Measurements from ENCODE around the gene SFRP4.

SFRP4 gene

DNA sequence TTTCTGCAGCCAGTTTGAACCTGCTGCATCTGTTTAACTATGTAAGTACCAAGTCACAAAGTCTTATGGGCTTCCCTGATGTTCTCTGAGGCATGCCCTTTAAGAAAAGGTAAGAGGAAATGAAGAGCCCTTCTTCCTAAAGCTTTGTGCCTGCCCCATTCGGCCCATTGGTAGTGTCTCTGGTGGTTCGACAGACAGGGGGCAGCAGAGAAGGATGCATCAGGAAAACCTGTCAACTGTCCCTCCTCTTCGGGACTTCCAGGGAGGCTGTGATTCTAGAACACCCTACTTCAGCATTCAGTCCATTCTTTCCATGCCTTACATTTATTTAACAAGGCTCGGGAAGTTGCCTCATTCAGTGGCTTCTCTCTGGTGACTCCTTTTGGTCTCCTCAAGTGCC is 1.9 kb upstream of the SFRP4 start:
- DNase-seq (ENCODE audit: low read depth): no peak
- TF ChIP-seq, protein P1, sequence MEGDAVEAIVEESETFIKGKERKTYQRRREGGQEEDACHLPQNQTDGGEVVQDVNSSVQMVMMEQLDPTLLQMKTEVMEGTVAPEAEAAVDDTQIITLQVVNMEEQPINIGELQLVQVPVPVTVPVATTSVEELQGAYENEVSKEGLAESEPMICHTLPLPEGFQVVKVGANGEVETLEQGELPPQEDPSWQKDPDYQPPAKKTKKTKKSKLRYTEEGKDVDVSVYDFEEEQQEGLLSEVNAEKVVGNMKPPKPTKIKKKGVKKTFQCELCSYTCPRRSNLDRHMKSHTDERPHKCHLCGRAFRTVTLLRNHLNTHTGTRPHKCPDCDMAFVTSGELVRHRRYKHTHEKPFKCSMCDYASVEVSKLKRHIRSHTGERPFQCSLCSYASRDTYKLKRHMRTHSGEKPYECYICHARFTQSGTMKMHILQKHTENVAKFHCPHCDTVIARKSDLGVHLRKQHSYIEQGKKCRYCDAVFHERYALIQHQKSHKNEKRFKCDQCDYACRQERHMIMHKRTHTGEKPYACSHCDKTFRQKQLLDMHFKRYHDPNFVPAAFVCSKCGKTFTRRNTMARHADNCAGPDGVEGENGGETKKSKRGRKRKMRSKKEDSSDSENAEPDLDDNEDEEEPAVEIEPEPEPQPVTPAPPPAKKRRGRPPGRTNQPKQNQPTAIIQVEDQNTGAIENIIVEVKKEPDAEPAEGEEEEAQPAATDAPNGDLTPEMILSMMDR (IDR thresholded peaks at IDR 0.05; ENCODE audit: insufficient read depth, low read depth, low read length, missing control alignments): no peak
- H3K4me3 ChIP-seq (ENCODE audit: low read length): no peak overlapping the region

DNA sequence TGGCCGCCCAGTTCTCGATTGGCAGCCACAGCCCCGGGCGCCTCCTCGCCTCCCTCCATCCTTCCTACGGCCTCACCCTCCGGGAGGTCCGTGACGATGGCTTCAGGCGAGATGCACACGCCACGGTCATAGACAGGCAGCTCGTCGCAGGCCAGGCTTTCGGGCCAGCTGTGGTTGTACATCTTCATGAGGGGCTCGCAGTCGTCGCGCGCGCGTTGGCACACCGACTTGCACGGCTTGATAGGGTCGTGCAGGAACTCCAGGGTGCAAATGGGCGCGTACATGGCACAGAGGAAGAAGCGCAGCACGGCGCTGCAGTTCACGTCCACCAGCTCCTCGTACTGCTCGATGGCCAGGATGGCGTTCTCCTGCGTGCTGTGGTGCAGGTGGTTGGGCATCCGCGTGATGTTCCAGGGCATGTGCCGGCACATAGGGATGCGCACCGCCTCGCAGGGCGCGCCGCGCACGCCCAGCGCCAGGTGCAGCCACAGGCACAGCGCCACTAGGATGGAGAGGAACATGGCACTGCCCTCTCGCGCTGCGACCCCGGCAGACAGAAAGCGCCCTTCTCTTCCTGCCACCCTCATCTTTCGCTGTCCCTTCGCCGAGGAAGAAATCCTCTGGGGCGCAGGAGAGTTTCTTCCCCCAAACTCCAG is 472 bp downstream of the SFRP4 start:
- DNase-seq (ENCODE audit: low read depth): no peak
- TF ChIP-seq, protein P1 (IDR thresholded peaks at IDR 0.05; ENCODE audit: insufficient read depth, low read depth, low read length, missing control alignments): no peak
- no peak overlapping the region for H3K4me3 ChIP-seq (ENCODE audit: low read length)

DNA sequence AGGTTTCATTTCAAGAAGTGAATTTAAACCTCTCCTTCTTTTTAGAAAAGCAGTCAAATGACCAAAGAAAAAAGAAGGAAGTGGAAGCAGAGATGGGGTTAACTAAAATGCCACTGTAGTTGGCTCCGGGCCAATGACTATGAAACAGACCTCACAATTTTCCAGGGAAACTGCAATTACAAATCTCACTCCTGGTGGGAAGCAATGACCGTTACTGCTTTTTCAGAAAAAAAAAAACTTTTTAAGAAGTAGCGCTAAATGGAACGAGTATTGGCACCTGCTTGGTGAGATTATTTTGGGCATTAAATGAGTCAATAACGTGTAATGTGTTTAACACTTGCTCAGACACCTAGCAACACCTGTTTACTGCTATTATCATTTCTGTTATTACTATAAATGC is 1.2 kb downstream of the SFRP4 start:
- TF ChIP-seq, protein P1 (IDR thresholded peaks at IDR 0.05; ENCODE audit: insufficient read depth, low read depth, low read length, missing control alignments): no peak
- DNase-seq (ENCODE audit: low read depth): no peak
- H3K4me3 ChIP-seq (ENCODE audit: low read length): no peak overlapping the region

DNA sequence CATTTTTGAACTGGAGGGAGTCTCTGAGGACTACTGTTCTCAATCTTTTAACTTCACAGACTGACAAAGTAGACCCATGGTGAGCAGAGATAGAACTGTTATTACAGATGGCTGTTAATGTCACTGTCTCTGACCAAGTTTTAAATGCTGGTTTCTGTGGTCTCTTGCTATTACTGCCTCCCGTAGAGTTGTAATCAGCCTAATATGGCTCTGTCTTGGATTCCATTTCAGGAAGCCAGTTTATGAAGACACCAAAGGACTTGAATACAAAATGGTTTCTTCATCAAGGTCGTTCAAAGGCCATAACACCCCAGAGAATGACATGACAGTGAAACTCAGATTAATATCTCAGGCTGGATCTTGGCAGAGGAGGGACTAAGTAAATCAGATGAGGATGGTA is 3.9 kb downstream of the SFRP4 start:
- no peak for DNase-seq (ENCODE audit: low read depth)
- no peak overlapping the region for H3K4me3 ChIP-seq (ENCODE audit: low read length)
- TF ChIP-seq, protein P1 (IDR thresholded peaks at IDR 0.05; ENCODE audit: insufficient read depth, low read depth, low read length, missing control alignments): no peak

DNA sequence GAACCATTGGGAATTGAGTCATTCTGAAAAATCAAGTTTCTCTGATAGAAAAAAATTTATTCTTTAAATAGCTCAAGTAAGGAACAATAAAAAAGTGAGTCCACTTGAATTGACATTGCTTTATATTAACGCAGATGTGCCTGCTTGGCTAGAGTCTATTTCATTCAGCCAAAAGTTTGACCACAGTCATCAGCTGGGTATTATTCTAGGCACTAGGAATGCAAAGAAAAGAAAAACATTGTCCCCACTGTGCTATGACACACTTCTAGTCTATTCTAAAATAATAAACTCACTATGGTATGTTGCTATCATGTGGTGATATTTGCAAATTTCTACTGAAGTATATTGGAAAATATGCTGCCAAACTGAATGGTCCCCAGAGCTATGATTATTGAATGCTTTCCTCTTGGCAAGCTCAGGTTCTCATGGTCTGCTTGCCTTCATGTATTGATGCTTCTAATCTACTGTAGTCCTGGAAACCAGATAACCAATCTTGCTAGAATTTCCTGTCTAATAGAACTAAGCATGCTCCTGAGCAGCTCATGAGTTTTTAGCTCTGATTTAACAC is 8.3 kb downstream of the SFRP4 start:
- H3K4me3 ChIP-seq (ENCODE audit: low read length): no peak overlapping the region
- no peak for DNase-seq (ENCODE audit: low read depth)
- TF ChIP-seq, protein P1 (IDR thresholded peaks at IDR 0.05; ENCODE audit: insufficient read depth, low read depth, low read length, missing control alignments): no peak

DNA sequence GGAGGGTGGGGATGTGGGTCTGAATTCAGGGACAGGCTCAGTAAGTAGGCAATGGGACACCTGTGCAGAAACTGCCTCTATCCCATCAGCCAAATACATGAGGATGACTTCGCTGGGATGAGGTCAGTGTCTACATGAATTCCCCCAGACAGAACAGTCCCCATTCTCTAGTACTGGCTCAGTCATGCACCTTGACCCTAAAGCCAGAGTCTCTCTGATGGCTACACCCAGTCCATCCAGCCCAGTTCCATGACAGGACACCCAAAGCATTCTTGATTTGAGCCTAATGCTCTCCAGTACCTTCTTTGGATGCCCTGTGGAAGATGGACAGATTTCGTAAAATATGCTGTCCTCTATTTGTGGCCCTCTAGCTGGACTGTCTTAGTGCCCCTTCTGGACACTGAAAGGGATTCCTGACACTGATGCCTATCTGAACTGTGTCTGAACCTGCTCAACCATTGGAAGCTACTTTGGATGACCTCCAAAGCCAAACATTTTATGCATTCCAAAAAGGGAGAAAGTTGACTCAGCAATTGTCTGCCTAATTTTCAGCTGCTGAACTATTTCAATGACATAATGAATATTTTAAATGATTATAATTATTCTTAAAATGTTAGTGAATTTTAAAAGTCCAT is 14.6 kb downstream of the SFRP4 start:
- TF ChIP-seq, protein P1 (IDR thresholded peaks at IDR 0.05; ENCODE audit: insufficient read depth, low read depth, low read length, missing control alignments): no peak
- no peak for DNase-seq (ENCODE audit: low read depth)
- H3K4me3 ChIP-seq (ENCODE audit: low read length): no peak overlapping the region
